Measurements from ENCODE around the gene LCE1B.

GRCh38 chr1:152855661-152856060 is 43.9 kb downstream of the LCE1B start:
- TF ChIP-seq CTCF (IDR thresholded peaks at IDR 0.05; ENCODE audit: insufficient read depth, low read length) (no peak), POLR2AphosphoS5 (IDR thresholded peaks at IDR 0.05; ENCODE audit: low read depth) (no peak), REST (IDR thresholded peaks at IDR 0.05; ENCODE audit: insufficient replicate concordance, low read depth) (no peak)
